Activated CD4-positive, alpha-beta T cell treated with anti-CD3 and anti-CD28 coated beads, Interleukin-2, amount 10 ng/mL, durations not matched to agents 24 days and 14 days (primary cell): ENCODE measurements around the gene IPO9. TPM values are rescaled to one million over a fixed set of nuclear protein-coding genes. Genes with fewer than 3 reads are reported as not detected.

ENCODE experiments used
- DNase-seq: peaks from one replicate; pipeline ENCODE4 v3.0.0; 2022
- H3K27ac Mint-ChIP-seq: one replicate; pipeline ENCODE4 v1.8.0; 2022; ENCODE audit warnings: mild to moderate bottlenecking, mixed read lengths
- H3K27me3 Mint-ChIP-seq: one replicate; pipeline ENCODE4 v1.8.0; 2022; ENCODE audit warnings: mixed read lengths
- H3K36me3 Mint-ChIP-seq: one replicate; pipeline ENCODE4 v1.8.0; 2022; ENCODE audit warnings: low read depth, mild to moderate bottlenecking, mixed read lengths
- H3K4me1 Mint-ChIP-seq: one replicate; pipeline ENCODE4 v1.8.0; 2021; ENCODE audit warnings: mixed read lengths
- H3K4me3 Mint-ChIP-seq: one replicate; pipeline ENCODE4 v1.8.0; 2022; ENCODE audit warnings: mild to moderate bottlenecking, moderate library complexity, mixed read lengths
- H3K9me3 Mint-ChIP-seq: one replicate; pipeline ENCODE4 v1.8.0; 2021; ENCODE audit warnings: mixed read lengths
- intact Hi-C: fragments of 100-400 bp; cut with micrococcal nuclease; formaldehyde crosslinking; loops from one replicate; pipeline ENCODE4 v1.15.1; 2023
- total RNA-seq: library from RNA; stranded (reverse); gene quantifications from 2 replicates; pipeline ENCODE4 v1.2.3, GENCODE V29; 2022

The IPO9 gene
- total RNA-seq, 1 donor from 2014 or later: 66.3 TPM

GRCh38 chr1:201904579-201904978, 75.6 kb downstream of the IPO9 start:
- Mint-ChIP-seq H3K4me1 (peaks cover 4% of the 10 kb centered on the region), H3K9me3 (no peaks in the 10 kb centered on the region), H3K27ac (no peak overlapping the region), H3K4me3 (no peak overlapping the region), H3K27me3 (peaks cover 6% of the 10 kb centered on the region), H3K36me3 (no peaks in the 10 kb centered on the region)
- intact Hi-C loops: no loop called here
- no peak for DNase-seq

GRCh38 chr1:201905234-201905890, 76.4 kb downstream of the IPO9 start:
- peaks cover 4% of the 10 kb centered on the region for H3K4me1 Mint-ChIP-seq
- DNase-seq: no peak
- H3K4me3 Mint-ChIP-seq: no peak overlapping the region
- peaks cover 6% of the 10 kb centered on the region for H3K27me3 Mint-ChIP-seq
- intact Hi-C loops: no loop called here
- H3K9me3 Mint-ChIP-seq: no peaks in the 10 kb centered on the region
- H3K36me3 Mint-ChIP-seq: no peaks in the 10 kb centered on the region
- H3K27ac Mint-ChIP-seq: no peak overlapping the region

GRCh38 chr1:201906336-201906735, 77.4 kb downstream of the IPO9 start:
- peaks cover 6% of the 10 kb centered on the region for H3K27me3 Mint-ChIP-seq
- no peak overlapping the region for H3K4me3 Mint-ChIP-seq
- DNase-seq: no peak
- H3K27ac Mint-ChIP-seq: no peak overlapping the region
- H3K9me3 Mint-ChIP-seq: no peaks in the 10 kb centered on the region
- H3K36me3 Mint-ChIP-seq: no peaks in the 10 kb centered on the region
- intact Hi-C loops: no loop called here
- peaks cover 4% of the 10 kb centered on the region for H3K4me1 Mint-ChIP-seq

- Mint-ChIP-seq H3K9me3 (no peaks in the 10 kb centered on the region), H3K27ac (no peak overlapping the region), H3K36me3 (no peaks in the 10 kb centered on the region), H3K27me3 (peaks cover 6% of the 10 kb centered on the region), H3K4me1 (peaks cover 4% of the 10 kb centered on the region), H3K4me3 (no peak overlapping the region)
- intact Hi-C loops: no loop called here
- no peak for DNase-seq
Measured at GRCh38 chr1:201907621-201908020, 78.7 kb downstream of the IPO9 start.

GRCh38 chr1:201911826-201912571, 83.0 kb downstream of the IPO9 start:
- Mint-ChIP-seq H3K9me3 (no peaks in the 10 kb centered on the region), H3K4me1 (no peaks in the 10 kb centered on the region), H3K36me3 (no peaks in the 10 kb centered on the region), H3K27ac (no peak overlapping the region), H3K27me3 (peaks cover 10% of the 10 kb centered on the region), H3K4me3 (no peak overlapping the region)
- intact Hi-C loops: no loop called here
- no peak for DNase-seq

- H3K4me3 Mint-ChIP-seq: no peak overlapping the region
- H3K36me3 Mint-ChIP-seq: no peaks in the 10 kb centered on the region
- intact Hi-C loops: no loop called here
- H3K4me1 Mint-ChIP-seq: no peaks in the 10 kb centered on the region
- H3K27ac Mint-ChIP-seq: no peak overlapping the region
- DNase-seq: no peak
- no peaks in the 10 kb centered on the region for H3K9me3 Mint-ChIP-seq
- H3K27me3 Mint-ChIP-seq: peaks cover 10% of the 10 kb centered on the region
Measured at GRCh38 chr1:201912832-201913231, 83.9 kb downstream of the IPO9 start.

- intact Hi-C loops: no loop called here
- no peaks in the 10 kb centered on the region for H3K9me3 Mint-ChIP-seq
Measured at GRCh38 chr1:201914456-201915235, 85.7 kb downstream of the IPO9 start.

GRCh38 chr1:201916649-201917249, 87.8 kb downstream of the IPO9 start:
- H3K4me1 Mint-ChIP-seq: no peaks in the 10 kb centered on the region
- peaks cover 11% of the 10 kb centered on the region for H3K27me3 Mint-ChIP-seq
- no peak overlapping the region for H3K27ac Mint-ChIP-seq
- no peaks in the 10 kb centered on the region for H3K36me3 Mint-ChIP-seq
- no peak overlapping the region for H3K4me3 Mint-ChIP-seq
- no peaks in the 10 kb centered on the region for H3K9me3 Mint-ChIP-seq
- no peak for DNase-seq
- intact Hi-C loops: no loop called here

More at GRCh38 chr1:201914456-201915235, 85.7 kb downstream of the IPO9 start:
- Mint-ChIP-seq H3K36me3 (no peaks in the 10 kb centered on the region), H3K27ac (no peak overlapping the region), H3K4me1 (no peaks in the 10 kb centered on the region), H3K27me3 (peaks cover 12% of the 10 kb centered on the region), H3K4me3 (no peak overlapping the region)
- no peak for DNase-seq

- Mint-ChIP-seq H3K27ac (no peak overlapping the region), H3K36me3 (no peaks in the 10 kb centered on the region), H3K4me1 (no peaks in the 10 kb centered on the region), H3K9me3 (no peaks in the 10 kb centered on the region), H3K27me3 (peaks cover 11% of the 10 kb centered on the region), H3K4me3 (no peak overlapping the region)
- DNase-seq: no peak
- intact Hi-C loops: no loop called here
Measured at GRCh38 chr1:201917362-201918033, 88.5 kb downstream of the IPO9 start.

- H3K9me3 Mint-ChIP-seq: no peaks in the 10 kb centered on the region
- H3K4me1 Mint-ChIP-seq: no peaks in the 10 kb centered on the region
- intact Hi-C loops: no loop called here
- DNase-seq: no peak
- no peak overlapping the region for H3K4me3 Mint-ChIP-seq
- H3K27me3 Mint-ChIP-seq: peaks cover 11% of the 10 kb centered on the region
- H3K36me3 Mint-ChIP-seq: no peaks in the 10 kb centered on the region
- no peak overlapping the region for H3K27ac Mint-ChIP-seq
Measured at GRCh38 chr1:201918343-201918742, 89.4 kb downstream of the IPO9 start.

GRCh38 chr1:201921952-201922558, 93.1 kb downstream of the IPO9 start:
- Mint-ChIP-seq H3K4me1 (no peaks in the 10 kb centered on the region), H3K27ac (no peak overlapping the region), H3K4me3 (no peak overlapping the region), H3K9me3 (no peaks in the 10 kb centered on the region), H3K36me3 (no peaks in the 10 kb centered on the region), H3K27me3 (peaks cover 11% of the 10 kb centered on the region)
- DNase-seq: no peak
- intact Hi-C loops: no loop called here

GRCh38 chr1:201925301-201925567, 96.3 kb downstream of the IPO9 start:
- H3K9me3 Mint-ChIP-seq: no peaks in the 10 kb centered on the region
- H3K4me3 Mint-ChIP-seq: no peak overlapping the region
- no peaks in the 10 kb centered on the region for H3K4me1 Mint-ChIP-seq
- H3K36me3 Mint-ChIP-seq: no peaks in the 10 kb centered on the region
- DNase-seq: no peak
- no peak overlapping the region for H3K27ac Mint-ChIP-seq
- H3K27me3 Mint-ChIP-seq: peaks cover 6% of the 10 kb centered on the region
- intact Hi-C loops: no loop called here

GRCh38 chr1:201925981-201926645, 97.2 kb downstream of the IPO9 start:
- no peak overlapping the region for H3K4me3 Mint-ChIP-seq
- no peak for DNase-seq
- no peaks in the 10 kb centered on the region for H3K36me3 Mint-ChIP-seq
- intact Hi-C loops: no loop called here
- no peaks in the 10 kb centered on the region for H3K4me1 Mint-ChIP-seq
- no peak overlapping the region for H3K27ac Mint-ChIP-seq
- H3K9me3 Mint-ChIP-seq: no peaks in the 10 kb centered on the region
- H3K27me3 Mint-ChIP-seq: peaks cover 6% of the 10 kb centered on the region
